Fibroblast of villous mesenchyme (primary cell): Measurements from ENCODE around the gene PAPPA. TPM values are rescaled to one million over a fixed set of nuclear protein-coding genes. Genes with fewer than 3 reads are reported as not detected.

Experiments used
- DNase-seq: peaks from one replicate; pipeline ENCODE4 v3.0.0-alpha.2; 2010; ENCODE audit warnings: low read depth
- H3K4me3 ChIP-seq: 2 replicates; pipeline ENCODE4 v1.5.1; 2011; ENCODE audit warnings: low read depth, mild to moderate bottlenecking, low read length
- total RNA-seq: library from RNA; depleted of rRNA; stranded (reverse); fragments of >200 nt; gene quantifications from 2 replicates; pipeline ENCODE4 v1.2.3, GENCODE V29; 2012
- TF ChIP-seq, protein P1 (sequence below): IDR thresholded peaks from 2 replicates; pipeline ENCODE4 v1.5.1; 2012; ENCODE audit warnings: low read depth, mild to moderate bottlenecking, low read length; ENCODE audit not compliant: insufficient read depth

Gene PAPPA
- total RNA-seq, 1 donor, result 104 TPM

DNA sequence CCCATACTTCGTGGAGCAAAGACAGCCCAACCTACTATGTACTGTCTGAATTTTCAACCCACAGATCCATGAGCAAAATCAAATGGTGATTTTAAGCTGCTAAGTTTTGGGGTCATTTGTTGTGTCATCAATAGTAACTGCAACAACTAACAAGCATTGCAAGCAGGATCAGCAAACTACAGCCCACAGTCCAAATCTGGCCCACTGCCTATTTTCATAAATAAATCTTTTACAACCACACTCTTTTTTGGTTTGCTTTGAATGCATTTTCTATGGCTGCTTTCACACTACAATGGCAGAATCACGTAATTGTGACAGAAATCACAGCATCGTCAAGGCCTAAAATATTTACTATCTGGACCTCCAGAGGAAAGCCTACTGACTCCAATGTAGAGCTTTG, 296.4 kb downstream of the PAPPA start:
- TF ChIP-seq, protein P1, sequence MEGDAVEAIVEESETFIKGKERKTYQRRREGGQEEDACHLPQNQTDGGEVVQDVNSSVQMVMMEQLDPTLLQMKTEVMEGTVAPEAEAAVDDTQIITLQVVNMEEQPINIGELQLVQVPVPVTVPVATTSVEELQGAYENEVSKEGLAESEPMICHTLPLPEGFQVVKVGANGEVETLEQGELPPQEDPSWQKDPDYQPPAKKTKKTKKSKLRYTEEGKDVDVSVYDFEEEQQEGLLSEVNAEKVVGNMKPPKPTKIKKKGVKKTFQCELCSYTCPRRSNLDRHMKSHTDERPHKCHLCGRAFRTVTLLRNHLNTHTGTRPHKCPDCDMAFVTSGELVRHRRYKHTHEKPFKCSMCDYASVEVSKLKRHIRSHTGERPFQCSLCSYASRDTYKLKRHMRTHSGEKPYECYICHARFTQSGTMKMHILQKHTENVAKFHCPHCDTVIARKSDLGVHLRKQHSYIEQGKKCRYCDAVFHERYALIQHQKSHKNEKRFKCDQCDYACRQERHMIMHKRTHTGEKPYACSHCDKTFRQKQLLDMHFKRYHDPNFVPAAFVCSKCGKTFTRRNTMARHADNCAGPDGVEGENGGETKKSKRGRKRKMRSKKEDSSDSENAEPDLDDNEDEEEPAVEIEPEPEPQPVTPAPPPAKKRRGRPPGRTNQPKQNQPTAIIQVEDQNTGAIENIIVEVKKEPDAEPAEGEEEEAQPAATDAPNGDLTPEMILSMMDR, result no peak
- no peak for DNase-seq
- no peak overlapping the region for H3K4me3 ChIP-seq

DNA sequence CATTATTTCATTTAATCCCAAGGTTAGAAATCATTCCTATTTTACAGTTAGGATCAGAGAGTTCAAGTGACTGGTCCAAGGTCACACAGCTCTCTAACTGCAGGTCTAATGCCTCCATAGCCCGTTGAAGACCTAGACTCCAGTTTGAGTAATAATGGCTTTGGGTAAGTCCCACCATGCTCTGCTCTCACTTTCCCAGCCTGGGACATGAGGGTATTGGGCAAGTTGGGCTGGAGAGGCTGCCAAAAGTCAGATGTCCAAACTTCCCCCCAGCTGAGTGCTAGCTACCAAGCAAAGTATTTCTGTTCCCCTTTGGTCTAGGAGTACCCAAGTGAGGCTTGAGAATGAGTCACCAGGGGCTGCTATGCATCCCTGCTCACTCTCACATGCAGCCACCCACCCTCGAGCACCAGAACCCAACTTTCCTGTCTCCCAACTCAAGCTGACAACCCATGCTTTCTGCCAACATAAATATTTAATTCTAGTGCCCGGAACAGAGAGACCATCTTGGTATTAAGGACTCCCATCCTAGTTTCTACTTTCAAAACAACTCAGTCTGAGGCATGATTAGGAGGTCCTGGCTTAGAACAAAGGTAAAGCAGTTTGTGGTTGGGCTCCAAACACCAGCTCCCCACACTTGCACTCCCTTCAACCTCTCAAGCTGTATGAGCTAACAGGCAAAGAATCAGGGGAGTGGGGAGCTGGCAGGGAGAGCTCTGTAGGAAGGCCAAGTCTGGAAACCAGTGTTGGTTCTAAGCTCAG, 297.0 kb downstream of the PAPPA start:
- TF ChIP-seq, protein P1, result no peak
- H3K4me3 ChIP-seq, result no peak overlapping the region
- no peak for DNase-seq

DNA sequence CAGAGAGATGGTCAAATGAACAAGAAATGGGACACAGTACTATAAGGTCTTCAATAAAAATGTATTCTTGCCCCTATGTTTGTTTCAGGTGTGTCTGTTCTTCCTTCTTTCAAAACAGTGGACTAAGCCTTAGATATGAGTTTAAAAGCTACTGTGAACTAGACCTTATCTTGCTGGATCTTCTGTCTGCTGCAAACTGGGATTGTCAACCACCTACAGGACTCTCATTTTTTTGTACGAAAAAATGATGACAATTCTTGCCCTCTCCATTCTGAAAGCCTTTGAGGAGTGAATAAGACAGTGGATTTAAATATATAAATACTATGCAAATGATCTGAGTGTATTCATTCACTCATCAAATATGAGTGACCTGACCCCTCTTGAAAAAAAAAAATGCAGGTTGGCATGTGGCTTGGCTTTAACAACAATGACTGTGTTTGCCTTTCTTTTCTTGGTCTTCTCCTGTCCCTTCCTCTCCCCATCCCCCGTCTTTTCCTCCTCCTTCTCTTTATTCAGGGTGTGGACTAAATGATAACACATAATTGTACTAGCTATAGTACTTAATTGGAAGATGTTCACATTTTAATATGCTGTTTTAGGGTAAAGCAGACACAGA, 298.0 kb downstream of the PAPPA start:
- DNase-seq, result no peak
- TF ChIP-seq, protein P1, result no peak
- no peak overlapping the region for H3K4me3 ChIP-seq
